Progenitor cell of endocrine pancreas (in vitro differentiated cells): Measurements from ENCODE around the gene CERS4. TPM values are rescaled to one million over a fixed set of nuclear protein-coding genes. Genes with fewer than 3 reads are reported as not detected.
A peak's percentile ranks its signal among the peaks of the same experiment; 100 is the strongest.
"Not testable (repeated sequence)": the region's sequence is repeated elsewhere in the genome, so short reads cannot be mapped to it uniquely, and the experiment has no call there.

Experiments
- DNase-seq: peaks from one replicate; pipeline ENCODE4 v3.0.0; 2021; ENCODE audit warnings: low spot score; ENCODE audit not compliant: unreplicated experiment
- H3K27ac Mint-ChIP-seq: 2 replicates; pipeline ENCODE4 v1.8.0; 2021; ENCODE audit warnings: mild to moderate bottlenecking, moderate library complexity, mixed read lengths
- H3K27me3 Mint-ChIP-seq: 2 replicates; pipeline ENCODE4 v1.8.0; 2021; ENCODE audit warnings: mixed read lengths
- H3K36me3 Mint-ChIP-seq: 2 replicates; pipeline ENCODE4 v1.8.0; 2022; ENCODE audit warnings: mixed read lengths; ENCODE audit not compliant: insufficient read depth
- H3K4me1 Mint-ChIP-seq: 2 replicates; pipeline ENCODE4 v1.8.0; 2021; ENCODE audit warnings: low read depth, mixed read lengths
- H3K4me3 Mint-ChIP-seq: 2 replicates; pipeline ENCODE4 v1.8.0; 2021; ENCODE audit warnings: low read depth, mild to moderate bottlenecking, moderate library complexity, mixed read lengths
- H3K9me3 Mint-ChIP-seq: 2 replicates; pipeline ENCODE4 v1.8.0; 2021; ENCODE audit warnings: low read depth, mixed read lengths
- total RNA-seq: library from RNA; stranded (reverse); gene quantifications from 2 replicates; pipeline ENCODE4 v1.2.1, GENCODE V29; 2021
- TF ChIP-seq, protein P1 (sequence below): fragments of 200-600 bp; sonication (generic); IDR thresholded peaks from one replicate; pipeline ENCODE4 v1.5.0; 2021; ENCODE audit warnings: antibody characterized with exemption, mild to moderate bottlenecking; ENCODE audit not compliant: unreplicated experiment

CERS4 gene
- total RNA-seq, 1 donor from 2014 or later: 78.4 TPM

DNA sequence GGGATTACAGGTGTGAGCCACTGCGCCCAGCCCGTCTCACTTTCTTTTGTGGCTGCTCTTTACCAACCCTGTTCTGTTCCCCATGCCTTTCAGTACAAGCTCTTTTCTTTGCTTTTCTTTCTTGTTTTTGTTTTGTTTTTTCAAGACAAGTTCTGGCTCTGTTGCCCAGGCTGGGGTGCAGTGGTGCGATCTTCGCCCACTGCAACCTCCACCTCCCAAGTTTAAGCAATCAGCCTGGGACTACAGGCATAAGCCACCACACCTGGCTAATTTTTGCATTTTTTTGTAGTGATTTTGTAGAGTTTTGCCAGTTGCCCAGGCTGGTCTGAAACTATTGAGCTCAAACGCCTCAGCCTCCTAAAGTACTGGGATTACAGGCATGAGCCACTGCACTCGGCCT is 3.7 kb downstream of the CERS4 start:
- peaks cover 12% of the 10 kb centered on the region for H3K4me1 Mint-ChIP-seq
- H3K9me3 Mint-ChIP-seq: no peaks in the 10 kb centered on the region
- peak overlapping the region; percentile 35 for H3K27ac Mint-ChIP-seq
- H3K4me3 Mint-ChIP-seq: no peak overlapping the region
- peaks cover 11% of the 10 kb centered on the region for H3K36me3 Mint-ChIP-seq
- H3K27me3 Mint-ChIP-seq: no peaks in the 10 kb centered on the region
- no peak for DNase-seq
- TF ChIP-seq, protein P1, sequence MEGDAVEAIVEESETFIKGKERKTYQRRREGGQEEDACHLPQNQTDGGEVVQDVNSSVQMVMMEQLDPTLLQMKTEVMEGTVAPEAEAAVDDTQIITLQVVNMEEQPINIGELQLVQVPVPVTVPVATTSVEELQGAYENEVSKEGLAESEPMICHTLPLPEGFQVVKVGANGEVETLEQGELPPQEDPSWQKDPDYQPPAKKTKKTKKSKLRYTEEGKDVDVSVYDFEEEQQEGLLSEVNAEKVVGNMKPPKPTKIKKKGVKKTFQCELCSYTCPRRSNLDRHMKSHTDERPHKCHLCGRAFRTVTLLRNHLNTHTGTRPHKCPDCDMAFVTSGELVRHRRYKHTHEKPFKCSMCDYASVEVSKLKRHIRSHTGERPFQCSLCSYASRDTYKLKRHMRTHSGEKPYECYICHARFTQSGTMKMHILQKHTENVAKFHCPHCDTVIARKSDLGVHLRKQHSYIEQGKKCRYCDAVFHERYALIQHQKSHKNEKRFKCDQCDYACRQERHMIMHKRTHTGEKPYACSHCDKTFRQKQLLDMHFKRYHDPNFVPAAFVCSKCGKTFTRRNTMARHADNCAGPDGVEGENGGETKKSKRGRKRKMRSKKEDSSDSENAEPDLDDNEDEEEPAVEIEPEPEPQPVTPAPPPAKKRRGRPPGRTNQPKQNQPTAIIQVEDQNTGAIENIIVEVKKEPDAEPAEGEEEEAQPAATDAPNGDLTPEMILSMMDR: no peak

DNA sequence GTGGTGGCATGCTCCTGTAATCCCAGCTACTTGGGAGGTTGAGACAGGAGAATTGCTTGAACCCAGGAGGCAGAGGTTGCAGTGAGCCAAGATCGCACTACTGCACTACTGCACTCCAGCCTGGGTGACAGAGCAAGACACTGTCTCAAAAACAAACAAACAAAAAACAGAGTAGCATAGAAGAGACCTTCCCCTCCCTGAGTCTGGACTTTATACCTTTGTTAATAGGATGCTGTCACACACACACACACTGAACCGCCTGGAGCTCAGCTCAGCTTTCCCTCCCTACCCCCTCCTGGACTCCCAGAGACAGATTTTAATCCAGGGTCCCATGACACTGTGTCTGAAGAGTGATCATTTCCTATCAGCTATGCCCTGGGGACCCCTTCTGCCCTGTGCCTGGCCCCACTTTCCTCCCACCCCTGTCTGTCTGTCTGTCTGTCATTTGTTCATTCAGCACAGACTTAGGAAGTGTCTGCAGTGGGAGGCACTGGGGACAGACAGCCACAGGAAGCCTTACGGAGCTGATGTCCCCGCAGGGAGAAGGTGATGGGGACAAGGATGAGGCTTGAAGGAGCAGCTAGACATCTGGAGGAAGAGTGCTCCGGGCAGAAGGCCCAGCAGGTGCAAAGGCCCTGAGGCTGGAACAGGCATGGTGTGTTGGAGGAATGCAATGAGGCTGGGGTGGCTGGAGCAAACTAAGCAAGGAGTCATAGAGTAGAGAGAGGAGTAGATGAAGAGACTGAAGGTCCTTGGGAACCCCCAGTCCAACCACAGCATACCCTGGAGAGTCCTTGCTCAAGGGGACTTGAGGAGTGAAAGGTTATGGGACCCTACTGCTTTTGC is 4.9 kb downstream of the CERS4 start:
- Mint-ChIP-seq H3K27me3 (no peaks in the 10 kb centered on the region), H3K36me3 (peaks cover 13% of the 10 kb centered on the region), H3K4me3 (no peak overlapping the region), H3K27ac (no peak overlapping the region), H3K9me3 (no peaks in the 10 kb centered on the region), H3K4me1 (peaks cover 7% of the 10 kb centered on the region)
- no peak for DNase-seq
- TF ChIP-seq, protein P1: no peak

DNA sequence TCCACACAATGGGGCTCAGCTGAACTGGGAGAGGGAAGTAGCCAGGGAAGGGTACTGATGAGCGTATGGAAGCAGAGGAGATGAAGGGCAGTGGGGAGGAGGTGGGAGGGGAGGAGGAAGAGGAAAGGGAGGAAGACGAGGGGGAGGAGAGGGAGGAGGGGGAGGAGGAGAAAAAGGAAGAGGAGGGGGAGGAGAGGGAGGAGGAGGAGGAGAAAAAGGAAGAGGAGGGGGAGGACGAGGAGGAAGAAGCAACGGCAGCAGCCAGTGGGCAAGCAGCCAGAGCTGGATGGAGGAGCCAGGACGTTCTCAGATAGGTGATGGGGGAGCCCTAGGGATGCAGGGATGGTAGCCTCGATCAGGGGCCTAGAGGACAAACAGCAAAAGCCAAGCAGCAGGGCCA is 5.6 kb downstream of the CERS4 start:
- DNase-seq: no peak
- no peak overlapping the region for H3K4me3 Mint-ChIP-seq
- TF ChIP-seq, protein P1: no peak
- no peak overlapping the region for H3K27ac Mint-ChIP-seq
- H3K9me3 Mint-ChIP-seq: no peaks in the 10 kb centered on the region
- H3K4me1 Mint-ChIP-seq: peaks cover 7% of the 10 kb centered on the region
- no peaks in the 10 kb centered on the region for H3K27me3 Mint-ChIP-seq
- peaks cover 13% of the 10 kb centered on the region for H3K36me3 Mint-ChIP-seq

DNA sequence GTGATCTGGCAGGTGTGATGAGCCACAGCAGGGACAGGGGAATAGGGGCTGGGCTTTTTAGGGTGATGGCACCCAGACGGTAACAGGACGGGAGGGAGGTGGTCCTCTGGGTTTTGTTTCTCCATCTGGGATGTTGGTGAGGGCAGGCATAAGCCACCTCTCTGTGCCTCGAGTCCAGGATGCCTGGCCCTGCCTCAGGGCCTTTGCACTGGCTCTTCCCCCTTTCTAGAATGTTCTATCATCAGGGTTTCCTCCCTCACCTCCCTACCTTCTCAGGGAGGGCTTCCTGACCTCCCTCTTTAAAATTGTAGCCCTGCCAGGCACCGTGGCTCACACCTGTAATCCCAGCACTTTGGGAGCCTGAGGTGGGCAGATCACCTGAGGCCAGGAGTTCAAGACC is 6.6 kb downstream of the CERS4 start:
- Mint-ChIP-seq H3K9me3 (no peaks in the 10 kb centered on the region), H3K27ac (no peak overlapping the region), H3K4me3 (no peak overlapping the region), H3K27me3 (no peaks in the 10 kb centered on the region), H3K36me3 (peaks cover 13% of the 10 kb centered on the region), H3K4me1 (no peaks in the 10 kb centered on the region)
- TF ChIP-seq, protein P1: no peak
- no peak for DNase-seq

DNA sequence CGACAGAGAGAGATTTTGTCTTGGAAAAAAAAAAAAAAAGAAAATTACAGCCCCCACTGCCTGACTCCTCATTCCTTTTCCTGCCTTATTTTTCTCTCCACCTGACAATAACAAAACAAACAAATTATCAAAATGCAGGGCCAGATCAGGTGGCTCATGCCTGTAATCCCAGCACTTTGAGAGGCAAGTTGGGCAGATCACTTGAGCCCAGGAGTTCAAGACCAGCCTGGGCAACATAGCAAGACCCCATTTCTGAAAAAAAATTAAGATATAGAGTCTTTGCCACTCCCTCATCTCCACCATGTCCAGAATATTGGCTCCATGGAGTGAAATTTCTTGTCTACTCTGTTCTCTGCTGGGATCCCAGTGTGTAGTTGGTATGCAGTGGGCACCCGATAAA is 7.2 kb downstream of the CERS4 start:
- no peaks in the 10 kb centered on the region for H3K27me3 Mint-ChIP-seq
- DNase-seq: no peak
- no peaks in the 10 kb centered on the region for H3K4me1 Mint-ChIP-seq
- TF ChIP-seq, protein P1: no peak
- no peak overlapping the region for H3K27ac Mint-ChIP-seq
- H3K9me3 Mint-ChIP-seq: no peaks in the 10 kb centered on the region
- no peak overlapping the region for H3K4me3 Mint-ChIP-seq
- peaks cover 14% of the 10 kb centered on the region for H3K36me3 Mint-ChIP-seq

DNA sequence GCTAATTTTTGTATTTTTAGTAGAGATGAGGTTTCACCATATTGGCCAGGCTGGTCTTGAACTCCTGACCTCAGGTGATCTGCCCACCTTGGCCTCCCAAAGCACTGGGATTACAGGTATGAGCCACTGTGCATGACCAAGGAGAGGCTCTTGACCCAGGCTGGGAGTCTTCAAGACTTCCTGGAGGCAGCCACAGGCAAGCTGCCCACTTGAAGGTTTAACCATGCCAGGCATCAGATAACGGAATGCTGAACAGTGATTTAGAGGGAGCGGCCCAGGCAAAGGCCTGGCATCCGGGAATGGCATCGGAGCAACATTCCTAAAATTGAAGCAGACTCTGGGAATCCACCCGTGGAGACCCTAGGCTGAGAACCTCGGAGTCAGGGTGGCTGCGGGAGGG is 9.0 kb downstream of the CERS4 start:
- DNase-seq, H3K4me1 Mint-ChIP-seq, H3K27ac Mint-ChIP-seq, H3K4me3 Mint-ChIP-seq, H3K9me3 Mint-ChIP-seq, H3K27me3 Mint-ChIP-seq: not testable (repeated sequence)
- peaks cover 14% of the 10 kb centered on the region for H3K36me3 Mint-ChIP-seq
